ENCODE data around the gene SLC17A1. TPM values are rescaled to one million over a fixed set of nuclear protein-coding genes. Genes with fewer than 3 reads are reported as not detected.

SLC17A1 gene
- total RNA-seq, 1 experiment from 2014 or later: not detected

DNA sequence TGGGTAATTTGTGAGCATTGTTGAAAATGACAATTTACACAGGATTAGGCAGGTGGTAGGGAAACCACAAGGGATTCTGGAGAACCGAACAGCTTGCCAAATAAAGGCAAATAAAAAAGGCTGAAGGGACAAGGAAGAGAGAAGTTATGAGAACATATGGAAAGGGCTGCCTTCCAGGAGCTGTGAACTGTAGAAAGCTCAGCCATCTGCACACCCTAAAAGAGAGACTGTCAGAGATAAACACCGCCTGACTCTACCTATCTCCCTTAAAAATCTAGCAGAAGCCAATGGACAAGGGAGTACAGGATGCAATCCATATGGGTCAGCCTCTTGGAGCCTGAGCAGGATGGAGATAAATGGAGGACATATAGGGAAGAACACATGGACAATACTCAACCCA lies 12.7 kb upstream of the SLC17A1 start:
- Histone ChIP-seq H3K4me1 (ENCODE audit: control insufficient read depth, insufficient read depth, low read length) (no peaks in the 10 kb centered on the region), H3K9me3 (ENCODE audit: control insufficient read depth, insufficient read depth, low read depth, low read length) (no peaks in the 10 kb centered on the region), H3K27ac (ENCODE audit: low read length) (no peak overlapping the region), H3K36me3 (ENCODE audit: control insufficient read depth, insufficient read depth, low read length) (no peaks in the 10 kb centered on the region), H3K27me3 (ENCODE audit: control insufficient read depth, insufficient read depth, low read length) (no peaks in the 10 kb centered on the region; the same call in 1 of the 2 replicates), H3K4me3 (ENCODE audit: low read depth in 2 of 2, low read length in 2 of 2) (no peak overlapping the region)
- ATAC-seq: no peak
- DNase-seq (ENCODE audit: low read depth, low spot score): no peak
- TF ChIP-seq TCF7L2 (IDR thresholded peaks at IDR 0.05; ENCODE audit: low read depth, low read length) (no peak), SIN3A (IDR thresholded peaks at IDR 0.05; ENCODE audit: borderline replicate concordance, insufficient read depth, low read depth, low read length) (no peak), POLR2AphosphoS5 (IDR thresholded peaks at IDR 0.05; ENCODE audit: low read depth, low read length) (no peak)
- TF ChIP-seq, protein P1, sequence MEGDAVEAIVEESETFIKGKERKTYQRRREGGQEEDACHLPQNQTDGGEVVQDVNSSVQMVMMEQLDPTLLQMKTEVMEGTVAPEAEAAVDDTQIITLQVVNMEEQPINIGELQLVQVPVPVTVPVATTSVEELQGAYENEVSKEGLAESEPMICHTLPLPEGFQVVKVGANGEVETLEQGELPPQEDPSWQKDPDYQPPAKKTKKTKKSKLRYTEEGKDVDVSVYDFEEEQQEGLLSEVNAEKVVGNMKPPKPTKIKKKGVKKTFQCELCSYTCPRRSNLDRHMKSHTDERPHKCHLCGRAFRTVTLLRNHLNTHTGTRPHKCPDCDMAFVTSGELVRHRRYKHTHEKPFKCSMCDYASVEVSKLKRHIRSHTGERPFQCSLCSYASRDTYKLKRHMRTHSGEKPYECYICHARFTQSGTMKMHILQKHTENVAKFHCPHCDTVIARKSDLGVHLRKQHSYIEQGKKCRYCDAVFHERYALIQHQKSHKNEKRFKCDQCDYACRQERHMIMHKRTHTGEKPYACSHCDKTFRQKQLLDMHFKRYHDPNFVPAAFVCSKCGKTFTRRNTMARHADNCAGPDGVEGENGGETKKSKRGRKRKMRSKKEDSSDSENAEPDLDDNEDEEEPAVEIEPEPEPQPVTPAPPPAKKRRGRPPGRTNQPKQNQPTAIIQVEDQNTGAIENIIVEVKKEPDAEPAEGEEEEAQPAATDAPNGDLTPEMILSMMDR (IDR thresholded peaks at IDR 0.05): no peak
- TF ChIP-seq, protein P2, sequence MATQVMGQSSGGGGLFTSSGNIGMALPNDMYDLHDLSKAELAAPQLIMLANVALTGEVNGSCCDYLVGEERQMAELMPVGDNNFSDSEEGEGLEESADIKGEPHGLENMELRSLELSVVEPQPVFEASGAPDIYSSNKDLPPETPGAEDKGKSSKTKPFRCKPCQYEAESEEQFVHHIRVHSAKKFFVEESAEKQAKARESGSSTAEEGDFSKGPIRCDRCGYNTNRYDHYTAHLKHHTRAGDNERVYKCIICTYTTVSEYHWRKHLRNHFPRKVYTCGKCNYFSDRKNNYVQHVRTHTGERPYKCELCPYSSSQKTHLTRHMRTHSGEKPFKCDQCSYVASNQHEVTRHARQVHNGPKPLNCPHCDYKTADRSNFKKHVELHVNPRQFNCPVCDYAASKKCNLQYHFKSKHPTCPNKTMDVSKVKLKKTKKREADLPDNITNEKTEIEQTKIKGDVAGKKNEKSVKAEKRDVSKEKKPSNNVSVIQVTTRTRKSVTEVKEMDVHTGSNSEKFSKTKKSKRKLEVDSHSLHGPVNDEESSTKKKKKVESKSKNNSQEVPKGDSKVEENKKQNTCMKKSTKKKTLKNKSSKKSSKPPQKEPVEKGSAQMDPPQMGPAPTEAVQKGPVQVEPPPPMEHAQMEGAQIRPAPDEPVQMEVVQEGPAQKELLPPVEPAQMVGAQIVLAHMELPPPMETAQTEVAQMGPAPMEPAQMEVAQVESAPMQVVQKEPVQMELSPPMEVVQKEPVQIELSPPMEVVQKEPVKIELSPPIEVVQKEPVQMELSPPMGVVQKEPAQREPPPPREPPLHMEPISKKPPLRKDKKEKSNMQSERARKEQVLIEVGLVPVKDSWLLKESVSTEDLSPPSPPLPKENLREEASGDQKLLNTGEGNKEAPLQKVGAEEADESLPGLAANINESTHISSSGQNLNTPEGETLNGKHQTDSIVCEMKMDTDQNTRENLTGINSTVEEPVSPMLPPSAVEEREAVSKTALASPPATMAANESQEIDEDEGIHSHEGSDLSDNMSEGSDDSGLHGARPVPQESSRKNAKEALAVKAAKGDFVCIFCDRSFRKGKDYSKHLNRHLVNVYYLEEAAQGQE (IDR thresholded peaks at IDR 0.05; ENCODE audit: insufficient read depth in 1 of 2, low read depth in 2 of 2, low read length in 1 of 2): no peak
- intact Hi-C loops (cut with micrococcal nuclease; ENCODE audit: unreplicated experiment): no loop called here
- no TSS peak for BruUV-seq (replicated peaks)
- ChIA-PET POLR2A (no interaction called here), CTCF (no interaction called here)
- in situ Hi-C loops (cut with HindIII; ENCODE audit: low pct_unique_long_range_greater_than_20kb, low sequenced_read_pairs): no loop called here

DNA sequence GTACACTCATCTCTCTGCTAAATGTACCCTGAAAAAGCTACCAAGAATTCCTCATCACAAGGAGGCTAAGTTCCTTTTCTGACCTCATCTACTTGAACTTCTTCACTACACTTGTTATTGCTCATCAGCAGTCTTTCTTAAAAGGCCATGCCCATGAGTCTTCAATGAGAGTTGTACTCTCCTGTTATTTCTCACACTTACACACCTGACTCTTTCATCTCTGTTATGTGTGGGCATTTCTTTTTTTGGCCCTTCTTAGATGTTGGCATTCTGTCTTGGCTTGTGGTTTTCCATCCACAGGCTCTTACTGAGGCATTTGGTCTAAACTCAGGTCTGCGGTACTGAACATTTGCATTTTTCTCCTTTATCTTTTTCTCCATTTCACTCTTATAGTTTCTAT lies 10.7 kb upstream of the SLC17A1 start:
- POLR2A ChIA-PET: no interaction called here
- H3K4me3 ChIP-seq (ENCODE audit: low read depth in 2 of 2, low read length in 2 of 2): no peak overlapping the region
- H3K36me3 ChIP-seq (ENCODE audit: control insufficient read depth, insufficient read depth, low read length): no peaks in the 10 kb centered on the region
- H3K27me3 ChIP-seq (ENCODE audit: control insufficient read depth, insufficient read depth, low read length): no peaks in the 10 kb centered on the region; the same call in 1 of the 2 replicates
- BruUV-seq (replicated peaks): no TSS peak
- H3K27ac ChIP-seq (ENCODE audit: low read length): no peak overlapping the region
- TF ChIP-seq POLR2AphosphoS5 (IDR thresholded peaks at IDR 0.05; ENCODE audit: low read depth, low read length): no peak
- CTCF ChIA-PET: no interaction called here
- in situ Hi-C loops (cut with HindIII; ENCODE audit: low pct_unique_long_range_greater_than_20kb, low sequenced_read_pairs) (no loop called here), intact Hi-C loops (cut with micrococcal nuclease; ENCODE audit: unreplicated experiment) (no loop called here)
- no peaks in the 10 kb centered on the region for H3K9me3 ChIP-seq (ENCODE audit: control insufficient read depth, insufficient read depth, low read depth, low read length)
- no peaks in the 10 kb centered on the region for H3K4me1 ChIP-seq (ENCODE audit: control insufficient read depth, insufficient read depth, low read length)
- DNase-seq (ENCODE audit: low read depth, low spot score) (no peak), ATAC-seq (no peak)

DNA sequence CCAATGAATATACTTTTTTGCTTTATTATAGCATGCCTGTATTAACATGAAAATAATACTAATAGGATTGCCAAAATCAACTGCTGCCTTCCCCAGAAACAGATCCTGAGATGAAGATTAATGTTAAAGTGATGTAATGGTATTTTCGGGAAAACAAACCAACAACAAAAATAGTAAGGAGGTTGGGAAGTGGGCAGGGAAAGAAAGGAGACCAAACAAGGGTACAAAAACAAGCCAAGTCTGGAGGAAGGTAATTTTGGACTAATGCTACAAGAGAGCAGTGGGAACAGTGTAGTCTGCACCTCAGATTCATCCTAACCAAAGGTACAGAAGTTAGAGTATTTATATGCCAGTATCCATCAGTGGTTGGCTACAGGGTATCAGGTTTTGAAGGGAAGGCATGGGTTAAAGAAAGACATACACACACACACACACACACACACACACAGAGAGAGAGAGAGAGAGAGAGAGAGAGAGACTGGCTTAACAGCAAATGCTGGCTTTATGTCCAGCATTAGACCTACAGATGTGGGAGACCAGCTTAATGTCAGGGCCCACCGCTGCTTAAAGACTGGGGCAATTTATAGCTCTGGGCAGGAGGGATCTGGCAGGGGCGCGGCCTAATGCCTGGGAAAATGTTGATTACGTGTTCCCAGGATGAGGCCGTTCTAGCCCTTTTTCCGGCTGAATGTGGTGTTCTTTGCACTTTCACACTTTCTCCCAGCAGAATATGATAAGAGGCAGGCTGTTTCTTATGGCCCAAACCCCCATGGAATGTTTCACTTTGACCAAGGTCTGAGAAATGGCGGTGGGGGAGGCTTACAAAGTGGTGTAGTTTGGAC lies 3.8 kb upstream of the SLC17A1 start:
- ATAC-seq (no peak), DNase-seq (ENCODE audit: low read depth, low spot score) (no peak)
- in situ Hi-C loops (cut with HindIII; ENCODE audit: low pct_unique_long_range_greater_than_20kb, low sequenced_read_pairs) (no loop called here), intact Hi-C loops (cut with micrococcal nuclease; ENCODE audit: unreplicated experiment) (no loop called here)
- Histone ChIP-seq H3K27ac (ENCODE audit: low read length) (no peak overlapping the region), H3K4me1 (ENCODE audit: control insufficient read depth, insufficient read depth, low read length) (no peaks in the 10 kb centered on the region), H3K4me3 (ENCODE audit: low read depth in 2 of 2, low read length in 2 of 2) (no peak overlapping the region), H3K36me3 (ENCODE audit: control insufficient read depth, insufficient read depth, low read length) (no peaks in the 10 kb centered on the region), H3K27me3 (ENCODE audit: control insufficient read depth, insufficient read depth, low read length) (peaks cover 14% of the 10 kb centered on the region), H3K9me3 (ENCODE audit: control insufficient read depth, insufficient read depth, low read depth, low read length) (no peaks in the 10 kb centered on the region)
- no TSS peak for BruUV-seq (replicated peaks)
- TF ChIP-seq, protein P1 (IDR thresholded peaks at IDR 0.05): no peak
- TF ChIP-seq SIN3A (IDR thresholded peaks at IDR 0.05; ENCODE audit: borderline replicate concordance, insufficient read depth, low read depth, low read length) (no peak), POLR2AphosphoS5 (IDR thresholded peaks at IDR 0.05; ENCODE audit: low read depth, low read length) (no peak)
- TF ChIP-seq, protein P2 (IDR thresholded peaks at IDR 0.05; ENCODE audit: insufficient read depth in 1 of 2, low read depth in 2 of 2, low read length in 1 of 2): no peak
- CTCF ChIA-PET: no interaction called here
- POLR2A ChIA-PET: no interaction called here

Measured in Panc1 (cell line).